COLO829 (cell line): Measurements from ENCODE around the gene SPCS3.
A peak's percentile ranks its signal among the peaks of the same experiment; 100 is the strongest.
"Not testable (repeated sequence)": the region's sequence is repeated elsewhere in the genome, so short reads cannot be mapped to it uniquely, and the experiment has no call there.

Source experiments
- DNase-seq: peaks from one replicate; pipeline ENCODE4 v3.0.0; 2012; ENCODE audit warnings: low spot score

Gene SPCS3

GRCh38 chr4:176306837-176307665 is 12.7 kb upstream of the SPCS3 start:
- DNase-seq = no peak

- no peak for DNase-seq
These were observed 12.2 kb upstream of the SPCS3 start for GRCh38 chr4:176307666-176307930.

- no peak for DNase-seq
These were observed 11.3 kb upstream of the SPCS3 start for GRCh38 chr4:176308441-176308840.

GRCh38 chr4:176309046-176309445 is 10.7 kb upstream of the SPCS3 start:
- DNase-seq = no peak

GRCh38 chr4:176309772-176310171 is 10.0 kb upstream of the SPCS3 start:
- DNase-seq = no peak

GRCh38 chr4:176313596-176314336 is 6.0 kb upstream of the SPCS3 start:
- no peak for DNase-seq

GRCh38 chr4:176319151-176319703 is 539 bp upstream of the SPCS3 start:
- DNase-seq = peak; percentile 25

GRCh38 chr4:176320340-176320975 is 692 bp downstream of the SPCS3 start:
- peak; percentile 72 for DNase-seq

- DNase-seq = no peak
These were observed 1.2 kb downstream of the SPCS3 start for GRCh38 chr4:176320976-176321361.

- no peak for DNase-seq
These were observed 1.8 kb downstream of the SPCS3 start for GRCh38 chr4:176321589-176321988.

- DNase-seq = no peak
These were observed 3.9 kb downstream of the SPCS3 start for GRCh38 chr4:176323511-176324160.

GRCh38 chr4:176324876-176325275 is 5.1 kb downstream of the SPCS3 start:
- DNase-seq = not testable (repeated sequence)

GRCh38 chr4:176333076-176333475 is 13.3 kb downstream of the SPCS3 start:
- DNase-seq = no peak

- DNase-seq = no peak
These were observed 14.3 kb downstream of the SPCS3 start for GRCh38 chr4:176334066-176334465.

GRCh38 chr4:176335421-176335820 is 15.7 kb downstream of the SPCS3 start:
- peak; percentile 25 for DNase-seq

- DNase-seq = no peak
These were observed 20.4 kb downstream of the SPCS3 start for GRCh38 chr4:176339936-176340761.

- peak; percentile 60 for DNase-seq
These were observed 21.3 kb downstream of the SPCS3 start for GRCh38 chr4:176340871-176341685.

GRCh38 chr4:176342384-176342783 is 22.6 kb downstream of the SPCS3 start:
- no peak for DNase-seq

GRCh38 chr4:176343286-176343685 is 23.5 kb downstream of the SPCS3 start:
- no peak for DNase-seq

- DNase-seq = not testable (repeated sequence)
These were observed 25.6 kb downstream of the SPCS3 start for GRCh38 chr4:176345346-176345745.
